HG03520 (cell line): Measurements from ENCODE around the gene PIGQ.

Experiments used
- ATAC-seq: cut with Tn5 transposase; IDR thresholded peaks from one replicate; pipeline ENCODE4 v1.9.1; 2021; ENCODE audit warnings: mild to moderate bottlenecking, moderate library complexity; ENCODE audit not compliant: unreplicated experiment

The PIGQ gene

DNA sequence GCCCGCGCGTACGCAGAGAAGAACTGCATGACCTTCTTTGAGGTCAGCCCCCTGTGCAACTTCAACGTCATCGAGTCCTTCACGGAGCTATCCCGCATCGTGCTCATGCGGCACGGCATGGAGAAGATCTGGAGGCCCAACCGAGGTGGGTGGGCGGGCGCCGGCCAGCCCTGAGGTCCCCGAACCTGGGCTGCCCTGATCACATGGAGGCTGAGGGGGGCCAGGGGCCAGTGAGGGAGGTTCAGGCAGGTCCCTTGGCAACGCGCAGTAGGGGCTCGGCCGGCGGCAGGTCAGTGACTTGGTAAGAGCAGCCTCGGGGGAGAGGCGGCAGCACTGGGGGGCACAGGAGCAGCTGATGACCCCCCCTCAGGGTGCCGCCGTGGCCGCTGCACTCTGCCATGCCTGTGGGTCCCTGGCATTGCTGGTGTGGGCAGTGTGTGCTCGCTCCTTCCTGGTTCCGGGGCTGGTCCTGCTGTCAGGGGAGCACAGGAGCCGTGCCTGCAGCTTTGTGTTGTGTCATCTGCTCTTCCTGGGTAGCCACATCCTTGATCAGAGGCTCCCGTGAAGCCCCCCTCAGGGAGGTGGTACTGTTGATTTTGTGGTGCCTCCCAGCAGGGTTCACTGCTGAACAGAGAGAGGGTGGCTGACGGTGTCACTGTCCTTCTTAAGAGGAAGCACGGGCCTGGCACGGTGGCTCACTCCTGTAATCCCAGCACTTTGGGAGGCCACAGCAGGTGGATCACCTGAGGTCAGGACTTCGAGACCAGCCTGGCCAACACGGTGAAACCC lies 56.4 kb downstream of the PIGQ start:
- ATAC-seq: no peak

DNA sequence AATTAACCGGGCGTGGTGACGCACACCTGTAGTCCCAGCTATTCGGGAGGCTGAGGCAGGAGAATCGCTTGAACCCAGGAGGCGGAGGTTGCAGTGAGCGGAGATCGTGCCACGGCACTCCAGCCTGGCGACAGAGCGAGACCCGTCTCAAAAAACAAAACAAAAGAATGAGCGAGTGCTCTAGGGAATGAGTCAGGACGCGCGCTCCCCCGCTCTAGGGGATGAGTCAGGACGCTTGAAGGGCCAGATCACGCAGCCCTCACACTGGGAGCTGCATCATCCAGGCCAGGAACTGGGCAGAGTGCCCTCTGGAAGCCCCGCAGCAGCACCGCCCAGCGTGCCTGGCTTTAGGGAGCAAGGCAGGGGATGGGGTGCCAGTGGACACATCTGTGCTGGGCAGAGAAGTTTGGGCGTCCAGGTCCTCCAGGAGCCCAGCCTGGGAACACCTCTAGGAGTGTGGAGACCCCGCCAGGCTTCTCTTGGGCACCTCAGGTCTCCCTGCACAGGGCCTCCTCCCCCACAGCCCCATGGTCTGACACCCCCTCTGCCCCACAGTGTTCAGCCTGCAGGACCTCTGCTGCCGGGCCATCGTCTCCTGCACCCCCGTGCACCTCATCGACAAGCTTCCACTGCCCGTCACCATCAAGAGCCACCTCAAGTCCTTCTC lies 57.2 kb downstream of the PIGQ start:
- ATAC-seq: no peak

DNA sequence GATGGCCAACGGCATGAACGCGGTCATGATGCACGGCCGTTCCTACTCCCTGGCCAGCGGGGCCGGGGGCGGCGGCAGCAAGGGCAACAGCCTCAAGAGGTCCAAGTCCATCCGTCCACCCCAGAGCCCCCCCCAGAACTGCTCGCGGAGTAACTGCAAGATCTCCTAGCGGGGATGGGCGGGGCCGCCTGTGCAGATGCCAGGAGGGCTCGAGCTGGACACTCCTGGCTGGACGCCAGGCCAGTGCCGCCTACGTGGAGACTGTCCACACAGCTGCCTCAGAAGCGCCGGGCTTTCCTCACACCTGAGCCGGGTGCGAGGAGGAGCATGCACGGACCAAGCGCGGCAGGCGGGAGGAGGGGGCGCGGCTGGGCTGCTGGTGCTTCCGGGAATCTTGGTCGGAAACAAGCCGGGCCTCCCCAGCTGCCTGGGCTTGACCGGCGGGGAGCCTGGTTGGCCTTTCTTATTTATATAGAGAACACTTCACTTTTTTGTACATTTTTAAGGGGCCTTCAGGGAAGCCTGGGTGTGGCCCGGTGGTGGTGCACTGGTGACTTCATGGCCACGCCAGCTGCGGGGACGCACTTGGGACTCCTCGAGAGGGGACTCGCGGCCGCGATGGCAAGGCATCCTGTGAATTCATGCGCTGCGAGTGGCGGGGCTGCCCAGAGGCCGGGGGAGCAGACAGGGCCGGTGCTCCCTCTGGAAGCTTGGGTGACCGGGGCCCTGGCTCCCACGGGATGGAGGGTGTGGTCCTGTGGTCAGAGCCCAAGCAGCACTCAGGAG lies 57.9 kb downstream of the PIGQ start:
- ATAC-seq: no peak

DNA sequence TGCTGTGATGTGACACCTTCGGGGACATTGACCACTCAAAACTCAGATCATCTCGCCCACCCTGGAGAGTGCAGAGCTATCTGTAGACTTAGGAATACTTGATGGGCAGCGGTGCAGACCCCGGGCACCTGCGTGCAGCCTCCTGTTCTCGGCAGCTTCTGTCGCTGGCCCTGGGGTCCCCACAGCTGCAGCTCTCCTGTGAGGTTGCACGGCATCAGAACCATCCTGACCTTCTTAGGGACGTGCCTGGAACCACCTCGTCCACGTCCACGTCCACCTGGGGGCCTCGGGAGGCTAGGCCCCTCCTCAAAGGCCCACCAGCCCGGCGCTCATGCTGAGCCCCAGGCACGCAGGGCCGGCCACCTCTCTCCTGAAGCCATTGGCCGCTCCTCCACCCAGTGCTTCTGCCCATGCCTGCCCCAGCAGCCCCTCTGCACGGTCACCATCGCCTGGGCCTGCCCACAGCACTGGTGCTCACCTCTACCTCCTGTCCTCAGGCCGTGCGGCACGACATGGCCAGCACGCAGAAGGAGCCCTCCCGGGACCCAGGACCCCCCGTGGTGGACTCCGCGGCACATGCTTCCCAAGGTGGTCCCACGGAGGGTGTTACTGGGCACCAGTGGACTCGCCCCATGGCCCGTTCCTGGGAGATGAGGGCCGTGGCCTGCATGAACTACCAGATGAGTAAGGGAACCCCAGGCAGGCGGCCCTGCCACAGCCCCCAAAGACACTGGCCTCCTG lies 58.7 kb downstream of the PIGQ start:
- no peak for ATAC-seq

DNA sequence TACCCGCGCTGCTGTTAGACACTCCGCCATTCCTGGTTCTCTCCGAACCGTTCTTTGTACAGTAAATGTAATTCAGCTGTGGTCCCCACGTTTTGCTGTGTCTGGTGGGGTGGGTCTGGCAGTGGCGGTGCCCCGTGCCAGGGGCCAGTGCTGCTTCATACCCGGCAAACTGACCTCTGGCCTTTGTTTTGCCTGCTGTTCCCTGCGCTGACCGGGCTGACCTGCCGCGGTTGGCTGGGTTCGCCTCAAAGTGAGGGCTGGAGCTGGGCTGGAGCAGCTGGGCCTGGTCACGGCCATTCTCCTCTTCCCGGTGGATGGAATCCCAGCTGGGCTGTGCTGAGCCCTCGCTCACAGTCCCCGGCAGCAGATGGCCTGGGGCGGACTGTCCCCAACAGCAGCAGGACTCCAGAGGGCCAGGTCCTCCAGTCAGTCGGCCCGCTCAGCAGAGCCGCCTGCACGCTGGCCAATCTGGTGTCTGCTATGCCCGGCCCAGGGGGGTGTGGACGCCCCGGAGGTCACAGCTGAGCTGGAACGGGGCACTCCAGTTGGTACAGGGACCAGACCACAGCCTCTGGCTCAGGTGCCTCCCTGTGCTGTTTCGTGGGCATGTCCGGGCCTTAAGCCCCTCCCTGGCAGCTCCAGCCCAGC lies 59.5 kb downstream of the PIGQ start:
- no peak for ATAC-seq

DNA sequence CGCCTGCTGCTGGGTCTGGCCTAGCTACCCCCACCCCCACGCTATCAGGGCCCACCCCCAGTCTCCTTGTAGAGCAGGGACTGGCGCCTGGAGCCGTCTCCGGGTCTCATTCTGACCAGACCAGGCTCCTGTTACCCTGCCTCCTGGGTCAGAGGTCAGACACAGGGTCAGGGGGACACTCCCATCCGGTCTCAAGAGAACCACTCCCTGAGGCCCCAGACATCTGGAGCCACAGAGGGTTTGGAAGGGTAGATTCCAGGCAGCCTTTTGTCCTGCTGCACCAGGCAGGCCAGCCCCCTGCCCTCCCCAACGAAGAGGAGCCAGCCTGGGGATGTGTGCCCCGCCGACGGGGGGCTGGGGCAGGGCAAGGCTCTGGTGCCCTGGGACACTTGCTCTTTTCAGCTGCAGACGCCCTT lies 60.1 kb downstream of the PIGQ start:
- no peak for ATAC-seq

DNA sequence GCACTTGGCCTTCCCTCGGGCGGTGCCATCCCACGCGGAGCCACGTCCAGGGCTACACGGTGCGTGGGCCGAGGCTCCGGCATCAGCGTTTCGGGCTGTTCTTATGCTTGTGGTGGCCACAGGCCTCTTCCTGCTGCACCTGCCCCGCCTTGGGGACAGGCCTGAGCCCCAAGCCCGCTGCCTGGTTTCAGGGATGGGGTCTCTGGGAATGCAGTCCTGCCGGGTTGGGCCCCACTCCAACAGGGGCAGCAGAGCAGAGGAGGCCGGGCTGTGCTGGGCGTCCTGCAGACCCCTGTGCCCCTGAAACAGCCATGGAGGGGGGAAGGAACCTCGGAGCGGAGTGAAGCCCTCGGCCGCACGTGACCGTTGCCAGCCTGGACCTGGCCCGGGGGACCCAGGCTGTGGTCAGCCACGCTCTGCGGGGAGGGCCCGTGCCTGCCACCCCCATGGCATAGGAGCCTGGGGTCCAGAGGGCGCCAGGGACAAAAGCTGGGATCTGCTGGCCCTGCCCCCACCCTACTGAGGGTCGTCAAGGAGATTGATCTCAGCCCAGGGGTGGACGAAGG lies 60.6 kb downstream of the PIGQ start:
- no peak for ATAC-seq

DNA sequence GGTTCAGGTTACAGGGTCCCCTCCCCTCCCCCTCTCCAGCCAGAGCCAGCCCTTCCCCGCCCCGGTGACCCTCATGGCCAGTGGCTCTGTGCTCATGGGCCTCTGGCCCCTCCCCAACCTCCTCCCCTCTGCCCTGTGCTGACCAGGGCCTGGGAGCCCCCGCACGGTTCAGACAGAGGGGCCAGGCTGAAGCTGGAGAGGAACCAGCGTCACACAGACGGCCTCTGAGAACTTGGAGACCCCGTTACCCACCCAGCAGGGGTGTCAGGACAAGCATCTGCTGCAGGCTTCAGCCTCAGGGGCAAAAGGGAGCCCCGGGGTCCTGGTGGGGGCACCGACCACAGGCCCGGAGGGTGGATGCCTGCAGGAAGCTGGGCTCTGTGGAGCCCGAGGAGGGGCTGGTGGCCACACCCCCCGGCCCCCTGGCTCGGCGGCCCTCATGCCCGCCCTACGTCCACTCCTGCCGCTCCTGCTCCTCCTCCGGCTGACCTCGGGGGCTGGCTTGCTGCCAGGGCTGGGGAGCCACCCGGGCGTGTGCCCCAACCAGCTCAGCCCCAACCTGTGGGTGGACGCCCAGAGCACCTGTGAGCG lies 61.1 kb downstream of the PIGQ start, which contains the start of gene WFIKKN1:
Gene WFIKKN1 (plus strand): TSS at position 171 of the 591 bp plus-strand sequence. CDS start 269 bp downstream, at position 440.
- no peak for ATAC-seq

DNA sequence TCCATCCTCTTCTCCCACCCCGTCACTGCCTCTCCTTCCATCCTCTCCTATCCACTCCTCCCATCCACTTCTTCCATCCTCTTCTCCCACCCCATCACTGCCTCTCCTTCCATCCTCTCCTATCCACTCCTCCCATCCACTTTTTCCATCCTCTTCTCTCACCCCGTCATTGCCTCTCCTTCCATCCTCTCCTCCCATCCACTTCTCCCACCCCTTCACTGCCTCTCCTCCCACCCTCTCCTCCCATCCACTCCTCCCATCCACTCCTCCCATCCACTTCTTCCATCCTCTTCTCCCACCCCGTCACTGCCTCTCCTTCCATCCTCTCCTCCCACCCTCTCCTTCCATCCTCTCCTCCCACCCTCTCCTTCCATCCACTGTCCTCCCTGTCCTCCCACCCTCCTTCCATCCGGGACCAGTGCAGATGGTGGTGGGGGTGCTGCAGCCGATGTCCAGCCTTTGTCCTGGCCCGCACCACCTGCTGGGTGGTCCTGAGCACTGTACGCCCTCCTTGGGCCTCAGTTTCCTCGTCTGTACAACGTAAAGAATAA lies 62.1 kb downstream of the PIGQ start:
- no peak for ATAC-seq

DNA sequence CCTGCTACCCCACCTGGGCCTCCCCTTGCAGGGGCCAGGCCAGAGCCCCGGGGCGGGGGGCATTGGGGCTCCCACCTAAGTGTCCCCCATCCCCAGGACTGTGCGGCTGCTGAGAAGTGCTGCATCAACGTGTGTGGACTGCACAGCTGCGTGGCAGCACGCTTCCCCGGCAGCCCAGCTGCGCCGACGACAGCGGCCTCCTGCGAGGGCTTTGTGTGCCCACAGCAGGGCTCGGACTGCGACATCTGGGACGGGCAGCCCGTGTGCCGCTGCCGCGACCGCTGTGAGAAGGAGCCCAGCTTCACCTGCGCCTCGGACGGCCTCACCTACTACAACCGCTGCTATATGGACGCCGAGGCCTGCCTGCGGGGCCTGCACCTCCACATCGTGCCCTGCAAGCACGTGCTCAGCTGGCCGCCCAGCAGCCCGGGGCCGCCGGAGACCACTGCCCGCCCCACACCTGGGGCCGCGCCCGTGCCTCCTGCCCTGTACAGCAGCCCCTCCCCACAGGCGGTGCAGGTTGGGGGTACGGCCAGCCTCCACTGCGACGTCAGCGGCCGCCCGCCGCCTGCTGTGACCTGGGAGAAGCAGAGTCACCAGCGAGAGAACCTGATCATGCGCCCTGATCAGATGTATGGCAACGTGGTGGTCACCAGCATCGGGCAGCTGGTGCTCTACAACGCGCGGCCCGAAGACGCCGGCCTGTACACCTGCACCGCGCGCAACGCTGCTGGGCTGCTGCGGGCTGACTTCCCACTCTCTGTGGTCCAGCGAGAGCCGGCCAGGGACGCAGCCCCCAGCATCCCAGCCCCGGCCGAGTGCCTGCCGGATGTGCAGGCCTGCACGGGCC lies 62.9 kb downstream of the PIGQ start:
- no peak for ATAC-seq

DNA sequence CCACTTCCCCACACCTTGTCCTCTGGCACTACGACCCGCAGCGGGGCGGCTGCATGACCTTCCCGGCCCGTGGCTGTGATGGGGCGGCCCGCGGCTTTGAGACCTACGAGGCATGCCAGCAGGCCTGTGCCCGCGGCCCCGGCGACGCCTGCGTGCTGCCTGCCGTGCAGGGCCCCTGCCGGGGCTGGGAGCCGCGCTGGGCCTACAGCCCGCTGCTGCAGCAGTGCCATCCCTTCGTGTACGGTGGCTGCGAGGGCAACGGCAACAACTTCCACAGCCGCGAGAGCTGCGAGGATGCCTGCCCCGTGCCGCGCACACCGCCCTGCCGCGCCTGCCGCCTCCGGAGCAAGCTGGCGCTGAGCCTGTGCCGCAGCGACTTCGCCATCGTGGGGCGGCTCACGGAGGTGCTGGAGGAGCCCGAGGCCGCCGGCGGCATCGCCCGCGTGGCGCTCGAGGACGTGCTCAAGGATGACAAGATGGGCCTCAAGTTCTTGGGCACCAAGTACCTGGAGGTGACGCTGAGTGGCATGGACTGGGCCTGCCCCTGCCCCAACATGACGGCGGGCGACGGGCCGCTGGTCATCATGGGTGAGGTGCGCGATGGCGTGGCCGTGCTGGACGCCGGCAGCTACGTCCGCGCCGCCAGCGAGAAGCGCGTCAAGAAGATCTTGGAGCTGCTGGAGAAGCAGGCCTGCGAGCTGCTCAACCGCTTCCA lies 63.7 kb downstream of the PIGQ start:
- no peak for ATAC-seq
